ENCODE results near the gene ANKRD55. TPM values are rescaled to one million over a fixed set of nuclear protein-coding genes. Genes with fewer than 3 reads are reported as not detected.

ANKRD55 gene
- total and polyA plus RNA-seq, 9 of the 15 experiments (the other 6 are each of a cell fraction or from before 2014, with no cell fraction given), result 3.4 to 10.6 (median 6.5) TPM

DNA sequence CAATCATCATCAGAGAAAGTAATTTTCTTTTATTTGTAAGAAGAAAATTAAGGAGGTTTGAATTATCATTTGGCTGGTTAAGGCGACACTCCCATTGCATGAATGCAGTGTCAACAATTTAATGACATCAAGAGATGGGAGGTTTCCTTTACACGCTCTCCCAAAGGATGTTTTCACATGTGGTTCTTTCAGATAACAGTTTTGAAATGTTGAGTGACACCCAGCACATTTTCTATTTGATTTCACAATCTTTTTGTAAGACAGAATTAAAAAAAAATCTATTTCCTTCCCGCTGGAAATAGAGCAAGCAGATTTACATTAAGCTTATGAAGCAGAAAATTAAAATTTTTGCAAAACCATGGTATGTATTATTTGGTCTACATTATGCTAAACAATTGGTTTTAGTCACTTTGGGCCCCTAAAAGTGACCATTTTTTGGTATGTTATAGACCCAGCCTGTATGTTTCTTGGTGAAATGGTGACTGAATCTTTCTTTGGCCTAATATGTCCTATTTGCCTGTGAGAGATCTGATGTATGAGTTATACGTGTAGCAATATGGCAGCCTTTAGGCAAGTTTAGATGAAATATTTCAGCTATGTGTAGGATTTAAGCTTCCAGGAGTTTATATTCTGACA is 18.9 kb upstream of the ANKRD55 start (continued):
- TF ChIP-seq, protein P1, sequence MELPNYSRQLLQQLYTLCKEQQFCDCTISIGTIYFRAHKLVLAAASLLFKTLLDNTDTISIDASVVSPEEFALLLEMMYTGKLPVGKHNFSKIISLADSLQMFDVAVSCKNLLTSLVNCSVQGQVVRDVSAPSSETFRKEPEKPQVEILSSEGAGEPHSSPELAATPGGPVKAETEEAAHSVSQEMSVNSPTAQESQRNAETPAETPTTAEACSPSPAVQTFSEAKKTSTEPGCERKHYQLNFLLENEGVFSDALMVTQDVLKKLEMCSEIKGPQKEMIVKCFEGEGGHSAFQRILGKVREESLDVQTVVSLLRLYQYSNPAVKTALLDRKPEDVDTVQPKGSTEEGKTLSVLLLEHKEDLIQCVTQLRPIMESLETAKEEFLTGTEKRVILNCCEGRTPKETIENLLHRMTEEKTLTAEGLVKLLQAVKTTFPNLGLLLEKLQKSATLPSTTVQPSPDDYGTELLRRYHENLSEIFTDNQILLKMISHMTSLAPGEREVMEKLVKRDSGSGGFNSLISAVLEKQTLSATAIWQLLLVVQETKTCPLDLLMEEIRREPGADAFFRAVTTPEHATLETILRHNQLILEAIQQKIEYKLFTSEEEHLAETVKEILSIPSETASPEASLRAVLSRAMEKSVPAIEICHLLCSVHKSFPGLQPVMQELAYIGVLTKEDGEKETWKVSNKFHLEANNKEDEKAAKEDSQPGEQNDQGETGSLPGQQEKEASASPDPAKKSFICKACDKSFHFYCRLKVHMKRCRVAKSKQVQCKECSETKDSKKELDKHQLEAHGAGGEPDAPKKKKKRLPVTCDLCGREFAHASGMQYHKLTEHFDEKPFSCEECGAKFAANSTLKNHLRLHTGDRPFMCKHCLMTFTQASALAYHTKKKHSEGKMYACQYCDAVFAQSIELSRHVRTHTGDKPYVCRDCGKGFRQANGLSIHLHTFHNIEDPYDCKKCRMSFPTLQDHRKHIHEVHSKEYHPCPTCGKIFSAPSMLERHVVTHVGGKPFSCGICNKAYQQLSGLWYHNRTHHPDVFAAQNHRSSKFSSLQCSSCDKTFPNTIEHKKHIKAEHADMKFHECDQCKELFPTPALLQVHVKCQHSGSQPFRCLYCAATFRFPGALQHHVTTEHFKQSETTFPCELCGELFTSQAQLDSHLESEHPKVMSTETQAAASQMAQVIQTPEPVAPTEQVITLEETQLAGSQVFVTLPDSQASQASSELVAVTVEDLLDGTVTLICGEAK (IDR thresholded peaks at IDR 0.05), result peak; percentile 34; the same call in 1 of the 2 replicates
- TF ChIP-seq, protein P1 (CRISPR knock-in tag; IDR thresholded peaks at IDR 0.05), result no peak
- peak; percentile 46 to 88; a peak in 3 of 4 replicates for TF ChIP-seq RCOR1 (IDR thresholded peaks at IDR 0.05; ENCODE audit: borderline replicate concordance in 1 of 2, low read depth in 2 of 2, low read length in 2 of 2)
- TF ChIP-seq, protein P2, sequence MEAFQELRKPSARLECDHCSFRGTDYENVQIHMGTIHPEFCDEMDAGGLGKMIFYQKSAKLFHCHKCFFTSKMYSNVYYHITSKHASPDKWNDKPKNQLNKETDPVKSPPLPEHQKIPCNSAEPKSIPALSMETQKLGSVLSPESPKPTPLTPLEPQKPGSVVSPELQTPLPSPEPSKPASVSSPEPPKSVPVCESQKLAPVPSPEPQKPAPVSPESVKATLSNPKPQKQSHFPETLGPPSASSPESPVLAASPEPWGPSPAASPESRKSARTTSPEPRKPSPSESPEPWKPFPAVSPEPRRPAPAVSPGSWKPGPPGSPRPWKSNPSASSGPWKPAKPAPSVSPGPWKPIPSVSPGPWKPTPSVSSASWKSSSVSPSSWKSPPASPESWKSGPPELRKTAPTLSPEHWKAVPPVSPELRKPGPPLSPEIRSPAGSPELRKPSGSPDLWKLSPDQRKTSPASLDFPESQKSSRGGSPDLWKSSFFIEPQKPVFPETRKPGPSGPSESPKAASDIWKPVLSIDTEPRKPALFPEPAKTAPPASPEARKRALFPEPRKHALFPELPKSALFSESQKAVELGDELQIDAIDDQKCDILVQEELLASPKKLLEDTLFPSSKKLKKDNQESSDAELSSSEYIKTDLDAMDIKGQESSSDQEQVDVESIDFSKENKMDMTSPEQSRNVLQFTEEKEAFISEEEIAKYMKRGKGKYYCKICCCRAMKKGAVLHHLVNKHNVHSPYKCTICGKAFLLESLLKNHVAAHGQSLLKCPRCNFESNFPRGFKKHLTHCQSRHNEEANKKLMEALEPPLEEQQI (IDR thresholded peaks at IDR 0.05), result 0 out of 2 replicates have a peak, but pooled peaks have one; percentile 52
- TF ChIP-seq RNF2 (IDR thresholded peaks at IDR 0.05), result 0 out of 2 replicates have a peak, but pooled peaks have one; percentile 39
- TF ChIP-seq ARID1B (IDR thresholded peaks at IDR 0.05), result peak; percentile 98
- peak; percentile 87 for TF ChIP-seq LEF1 (IDR thresholded peaks at IDR 0.05)
- peak; percentile 95 for TF ChIP-seq TEAD4 (IDR thresholded peaks at IDR 0.05; ENCODE audit: low read length)
- TF ChIP-seq TEAD4 (CRISPR knock-in tag; IDR thresholded peaks at IDR 0.05; ENCODE audit: borderline replicate concordance), result no peak
- TF ChIP-seq C11orf30 (IDR thresholded peaks at IDR 0.05; ENCODE audit: low read depth), result peak; percentile 87
- TF ChIP-seq ZNF445 (CRISPR knock-in tag; IDR thresholded peaks at IDR 0.05; ENCODE audit: low read depth), result no peak
- TF ChIP-seq CCNT2 (IDR thresholded peaks at IDR 0.05; ENCODE audit: borderline replicate concordance, extremely low read depth, insufficient read length, low read depth, low read length), result peak; percentile 61
- TF ChIP-seq L3MBTL2 (IDR thresholded peaks at IDR 0.05), result no peak; the same call in 1 of the 2 replicates
- no peak for TF ChIP-seq SMAD1 (IDR thresholded peaks at IDR 0.05; ENCODE audit: low read depth, low read length, partially characterized antibody)
- TF ChIP-seq MTA2 (IDR thresholded peaks at IDR 0.05; ENCODE audit: low read depth), result peak; percentile 86

Measured in K562 (cell line).